Right hindlimb (tissue), 1 donor: ENCODE results near the gene MSI2.

Source experiments
- DNase-seq: peaks from one replicate; pipeline ENCODE4 v3.0.0-alpha.2; 2018

Gene MSI2

DNA sequence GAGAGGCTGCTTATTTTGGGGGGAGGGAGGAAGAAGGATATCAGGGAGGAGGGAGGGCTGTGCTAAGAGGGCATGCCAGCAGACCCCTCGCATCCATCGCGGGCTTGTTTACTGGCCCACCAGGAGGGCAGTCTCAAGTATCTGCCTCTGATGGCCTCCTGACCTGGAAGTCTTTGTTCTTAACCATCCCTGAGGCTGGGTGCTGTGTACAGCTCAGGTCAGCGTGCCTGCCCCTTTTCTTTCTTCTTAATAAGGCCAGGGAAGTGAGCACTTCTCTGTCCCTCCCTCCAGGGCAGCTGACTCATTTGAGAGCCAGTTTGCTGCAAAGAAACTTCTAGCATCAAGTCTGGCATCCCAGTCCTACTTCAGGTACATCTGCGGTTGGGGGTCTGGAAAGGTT, 331.8 kb downstream of the MSI2 start:
- DNase-seq = no peak

GRCh38 chr17:57589151-57590034, 333.1 kb downstream of the MSI2 start:
- no peak for DNase-seq

DNA sequence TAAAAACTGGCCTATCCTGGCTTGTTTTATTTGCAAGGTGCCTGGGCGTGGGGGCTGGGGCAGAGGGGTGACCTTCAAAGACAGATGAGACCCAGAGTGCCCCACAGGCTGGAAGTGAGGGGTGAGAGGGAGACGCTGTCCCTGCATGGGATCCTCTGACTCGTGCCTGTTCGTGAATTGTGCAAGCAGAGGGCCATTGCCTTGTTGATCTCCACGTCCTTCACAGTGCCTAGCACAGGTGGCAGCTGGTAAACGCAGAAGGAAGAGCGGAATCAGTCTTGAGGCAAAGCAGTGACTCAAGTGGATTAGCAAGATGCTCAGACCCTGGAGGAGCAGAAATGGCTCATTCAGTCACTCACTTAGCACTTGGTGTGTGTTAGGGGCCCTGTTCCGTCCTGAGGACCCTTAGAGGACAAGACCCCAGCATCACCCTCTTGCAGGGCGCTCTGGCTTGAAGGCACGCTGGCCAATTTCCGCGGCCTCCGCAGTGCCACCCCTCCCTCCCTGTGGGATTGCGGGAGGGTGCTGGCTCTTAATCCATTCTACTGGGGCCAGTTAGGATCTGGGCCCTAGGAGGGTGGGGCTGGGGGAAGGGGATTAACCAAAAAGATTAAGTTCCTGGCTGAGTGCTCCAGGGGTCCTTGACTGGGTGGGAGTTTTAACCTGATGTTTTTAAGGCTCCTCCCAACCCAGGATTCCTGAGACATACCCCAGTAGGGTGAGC, 337.6 kb downstream of the MSI2 start:
- no peak for DNase-seq

GRCh38 chr17:57594767-57595166, 338.4 kb downstream of the MSI2 start:
- DNase-seq = no peak

DNA sequence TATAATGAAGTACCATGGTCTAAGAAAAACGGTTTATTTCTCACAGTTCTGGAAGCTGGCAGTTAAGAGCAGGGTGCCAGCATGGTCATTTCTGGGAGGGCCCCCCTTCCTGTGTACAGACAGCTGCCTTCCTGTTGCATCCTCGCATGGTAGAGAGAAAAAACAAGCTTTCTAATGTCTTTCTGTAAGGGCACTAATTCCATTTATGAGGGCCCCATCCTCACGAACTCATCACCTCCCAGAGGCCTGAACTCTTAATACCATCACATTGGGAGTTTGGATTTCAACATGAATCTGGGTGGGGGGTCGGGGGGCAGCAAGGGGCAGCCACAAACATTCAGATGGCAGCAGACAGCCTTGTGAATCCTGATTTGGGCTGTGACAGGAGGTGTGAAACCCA, 339.1 kb downstream of the MSI2 start:
- DNase-seq = no peak

- no peak for DNase-seq
Observed at GRCh38 chr17:57595947-57596695, 339.8 kb downstream of the MSI2 start.

GRCh38 chr17:57597101-57597500, 340.8 kb downstream of the MSI2 start:
- DNase-seq = no peak

- peak; percentile 71 for DNase-seq
Observed at GRCh38 chr17:57597531-57598453, 341.5 kb downstream of the MSI2 start.

DNA sequence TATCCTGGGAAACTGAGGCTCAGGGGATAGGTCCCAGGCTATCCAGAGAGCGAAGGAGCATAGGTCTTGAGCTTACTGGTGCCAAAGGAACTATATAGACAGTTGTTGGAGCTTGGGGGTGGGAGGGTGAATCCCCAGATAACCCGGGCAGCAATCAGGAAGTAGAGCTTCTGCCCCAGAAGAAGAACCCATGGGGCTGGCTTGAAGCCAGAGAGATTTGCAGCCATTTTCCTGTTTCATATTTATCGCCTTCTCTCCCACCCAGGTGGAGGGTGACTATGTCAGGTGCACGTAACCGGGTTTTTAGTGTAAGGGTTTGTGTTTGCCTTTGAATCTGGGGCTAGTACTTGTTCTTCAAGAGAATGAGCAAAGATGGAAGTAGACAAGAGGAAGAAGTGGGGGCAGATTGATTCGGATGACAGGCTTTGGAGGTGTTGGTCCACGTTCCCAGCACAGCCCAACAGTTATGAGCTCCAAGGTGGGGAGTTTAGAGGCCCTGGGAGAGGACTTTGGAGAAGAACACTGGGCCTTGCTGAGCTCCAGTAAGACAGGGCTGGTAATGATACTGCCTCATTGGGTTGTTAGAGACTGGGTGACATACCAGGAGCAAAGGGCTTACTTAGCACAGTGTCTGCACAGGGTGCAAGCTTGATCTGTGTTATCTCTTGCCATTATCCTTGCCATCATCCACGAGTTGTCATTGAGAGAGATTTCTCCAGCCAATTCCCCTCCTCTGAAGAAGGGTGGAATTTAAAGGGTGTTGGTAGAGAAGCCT, 343.1 kb downstream of the MSI2 start:
- DNase-seq = no peak

- DNase-seq = no peak
Observed at GRCh38 chr17:57600074-57600473, 343.8 kb downstream of the MSI2 start.

GRCh38 chr17:57601143-57601735, 344.9 kb downstream of the MSI2 start:
- no peak for DNase-seq

GRCh38 chr17:57602896-57603295, 346.6 kb downstream of the MSI2 start:
- DNase-seq = no peak

DNA sequence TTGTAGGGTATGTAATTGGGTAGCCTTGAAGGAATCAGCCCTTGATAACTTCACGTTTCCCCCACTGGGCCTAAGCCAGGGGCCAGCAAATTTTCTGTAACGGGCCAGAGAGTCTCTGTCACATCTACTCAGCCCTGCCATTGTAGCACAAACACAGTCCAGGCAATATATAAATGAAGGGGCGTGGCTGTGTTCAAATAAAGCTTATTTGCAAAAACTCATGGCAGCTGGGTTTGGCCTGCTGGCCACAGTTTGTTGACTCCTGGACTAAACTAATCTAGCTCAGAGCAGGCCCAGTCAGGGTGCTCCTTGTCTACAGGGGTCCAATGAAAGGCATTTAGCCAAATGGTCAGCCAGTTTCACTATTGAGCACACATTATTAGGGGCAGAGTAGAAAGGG, 347.2 kb downstream of the MSI2 start:
- no peak for DNase-seq

GRCh38 chr17:57603978-57604377, 347.7 kb downstream of the MSI2 start:
- no peak for DNase-seq

DNA sequence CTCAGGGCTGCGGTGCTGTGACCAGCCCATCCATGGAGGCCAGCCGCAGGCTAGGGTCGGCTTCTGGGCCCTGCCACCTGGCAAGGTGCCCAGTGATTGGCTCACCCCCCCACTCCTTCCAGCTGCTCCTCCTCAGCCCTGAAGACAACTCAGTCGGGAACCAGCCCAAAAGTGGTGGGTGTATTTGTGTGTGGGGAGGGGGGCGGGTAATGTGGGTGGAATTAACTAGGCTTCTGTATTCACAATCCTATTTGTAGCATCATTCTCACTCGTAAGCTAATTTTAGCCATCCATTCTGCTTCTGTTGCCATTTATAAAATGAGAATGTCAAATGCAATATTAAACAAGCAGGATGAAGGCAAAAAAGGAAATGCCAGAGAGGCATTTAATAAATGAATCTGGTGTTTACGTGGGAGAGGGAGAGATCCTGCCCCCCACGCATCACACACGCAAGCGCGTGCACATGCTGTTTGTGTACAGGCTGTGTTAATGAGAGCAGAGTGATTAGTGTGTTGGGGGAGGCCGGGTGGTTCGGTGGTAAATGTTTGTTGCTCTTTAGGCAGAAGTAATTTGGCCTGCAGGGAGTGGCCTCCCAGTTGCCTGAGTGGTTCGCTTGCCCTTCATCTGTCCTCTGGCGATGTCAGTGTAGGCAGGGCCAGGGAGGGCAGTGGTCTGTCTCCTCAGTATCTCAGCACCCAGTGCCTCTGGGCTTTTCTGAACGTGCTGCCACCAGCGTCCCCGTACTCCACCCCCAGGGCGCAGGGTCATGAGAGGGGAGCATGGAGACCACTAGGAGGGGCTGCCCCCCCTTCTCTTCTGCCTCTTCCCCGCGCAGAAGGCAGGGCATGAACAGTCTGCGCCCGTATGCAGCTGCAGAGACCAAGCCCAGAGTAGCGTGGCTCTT, 348.7 kb downstream of the MSI2 start:
- peak; percentile 60 for DNase-seq

- DNase-seq = no peak
Observed at GRCh38 chr17:57605675-57606105, 349.4 kb downstream of the MSI2 start.

- no peak for DNase-seq
Observed at GRCh38 chr17:57606111-57606875, 350.0 kb downstream of the MSI2 start.

DNA sequence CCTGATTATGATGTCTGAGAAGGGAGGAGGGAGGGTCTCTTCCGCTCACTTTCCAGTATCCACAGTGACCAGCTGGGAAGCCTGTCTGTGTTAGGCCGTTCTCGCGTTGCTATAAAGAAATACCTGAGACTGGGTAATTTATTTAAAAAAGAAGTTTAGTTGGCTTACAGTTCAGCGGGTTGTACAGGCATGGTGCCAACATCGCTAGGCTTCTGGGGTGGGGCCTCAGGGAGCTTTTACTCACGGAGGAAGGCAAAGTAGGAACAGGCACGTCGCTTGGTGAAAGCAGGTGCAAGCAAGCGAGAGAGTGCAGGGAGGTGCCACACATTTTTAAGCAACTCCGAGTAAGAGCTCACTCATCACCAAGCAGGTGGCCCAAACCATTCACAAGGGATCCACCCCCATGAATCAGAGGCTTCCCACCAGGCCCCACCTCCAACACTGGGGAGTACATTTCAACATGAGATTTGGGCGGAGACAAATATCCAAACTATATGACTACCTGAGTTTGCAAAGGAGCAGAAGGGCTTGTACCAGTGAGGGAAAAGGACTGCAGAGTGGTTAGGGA, 351.3 kb downstream of the MSI2 start:
- no peak for DNase-seq
